Ishikawa (cell line): ENCODE data around the gene PAPOLB.

Experiments
- CEBPB ChIP-seq: IDR thresholded peaks from 2 replicates; pipeline ENCODE4 v1.6.1; 2012
- CREB1 ChIP-seq: IDR thresholded peaks from 2 replicates; pipeline ENCODE4 v1.6.1; 2012; ENCODE audit warnings: low read depth
- EGR1 ChIP-seq: IDR thresholded peaks from 2 replicates; pipeline ENCODE4 v1.6.1; 2012
- EP300 ChIP-seq: IDR thresholded peaks from 2 replicates; pipeline ENCODE4 v1.6.1; 2012; ENCODE audit warnings: borderline replicate concordance
- FOXM1 ChIP-seq: IDR thresholded peaks from 2 replicates; pipeline ENCODE4 v1.6.1; 2012; ENCODE audit warnings: low read depth, borderline replicate concordance
- NFIC ChIP-seq: IDR thresholded peaks from 2 replicates; pipeline ENCODE4 v1.6.1; 2012
- RAD21 ChIP-seq: IDR thresholded peaks from 2 replicates; pipeline ENCODE4 v1.6.1; 2012; ENCODE audit warnings: low read depth
- REST ChIP-seq: IDR thresholded peaks from 2 replicates; pipeline ENCODE4 v1.6.1; 2012; ENCODE audit warnings: low read depth, mild to moderate bottlenecking
- TAF1 ChIP-seq: IDR thresholded peaks from 2 replicates; pipeline ENCODE4 v1.6.1; 2012; ENCODE audit warnings: low read depth, mild to moderate bottlenecking
- TCF12 ChIP-seq: IDR thresholded peaks from 2 replicates; pipeline ENCODE4 v1.6.1; 2012; ENCODE audit warnings: low read depth
- TEAD4 ChIP-seq: IDR thresholded peaks from 2 replicates; pipeline ENCODE4 v1.6.1; 2012
- YY1 ChIP-seq: IDR thresholded peaks from 2 replicates; pipeline ENCODE4 v1.6.1; 2012; ENCODE audit warnings: low read depth
- ZBTB7A ChIP-seq: IDR thresholded peaks from 2 replicates; pipeline ENCODE4 v1.6.1; 2012; ENCODE audit warnings: low read depth
- TF ChIP-seq, protein P1 (sequence below): IDR thresholded peaks from 2 replicates; pipeline ENCODE4 v1.6.1; 2012
- TF ChIP-seq, protein P2 (sequence below): IDR thresholded peaks from 2 replicates; pipeline ENCODE4 v1.6.1; 2012

Gene PAPOLB

DNA sequence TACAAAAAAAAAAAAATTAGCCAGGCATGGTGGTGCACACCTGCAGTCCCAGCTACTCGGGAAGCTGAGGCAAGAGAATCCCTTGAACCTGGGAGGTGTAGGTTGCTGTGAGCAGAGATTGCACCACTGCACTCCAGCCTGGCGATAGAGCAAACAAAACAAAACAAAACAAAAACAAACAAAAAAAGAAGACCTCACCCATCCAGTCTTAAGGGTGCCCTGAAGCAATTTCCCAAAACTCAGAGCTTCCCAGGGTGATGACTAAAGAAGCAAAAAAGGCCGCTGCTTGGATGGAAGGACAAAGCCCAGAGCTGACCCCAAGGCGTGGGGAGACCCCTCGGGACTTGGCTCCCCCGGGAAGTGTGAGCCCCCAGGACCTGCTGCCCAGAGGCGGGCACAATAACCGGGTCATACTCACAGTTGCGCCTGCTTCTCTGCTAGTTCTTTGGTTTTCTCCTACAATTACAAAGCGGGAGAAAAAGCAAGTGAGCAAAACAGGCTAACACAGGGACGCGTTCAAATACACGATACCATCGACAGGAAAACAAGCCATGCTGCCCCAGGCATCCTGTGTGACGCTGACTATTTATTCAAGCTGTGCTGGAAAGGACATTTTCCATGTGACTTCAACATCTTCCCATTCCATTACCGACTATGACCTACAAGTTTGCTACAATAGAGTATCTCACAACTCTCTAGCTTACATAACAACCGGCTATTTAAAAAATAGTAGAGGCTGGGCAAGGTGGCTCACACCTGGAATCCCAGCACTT lies 29.9 kb downstream of the PAPOLB start:
- TF ChIP-seq CREB1 (no peak), EP300 (no peak), REST (no peak), RAD21 (no peak), ZBTB7A (no peak)

DNA sequence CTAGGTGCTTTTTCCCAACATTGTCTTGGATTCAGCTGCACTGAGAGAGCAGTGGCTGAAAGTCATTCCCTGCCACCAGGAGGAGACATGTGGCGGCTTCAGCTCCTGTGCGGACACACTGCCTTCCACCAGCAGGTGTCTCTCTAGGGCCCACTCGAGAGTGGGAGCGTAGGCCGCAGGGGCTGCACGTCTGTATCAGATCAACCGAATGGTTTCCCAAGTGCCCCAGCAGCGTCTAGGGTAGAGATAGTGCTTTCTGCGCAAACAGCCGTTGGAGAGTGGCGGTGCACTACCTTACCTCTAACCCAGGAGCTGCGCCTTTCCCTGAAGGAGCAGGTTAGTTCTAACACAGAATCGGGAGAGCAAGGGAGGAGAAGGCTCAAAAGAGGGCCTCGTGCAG lies 31.7 kb downstream of the PAPOLB start:
- TF ChIP-seq RAD21: peak; percentile 55
- TF ChIP-seq, protein P1, sequence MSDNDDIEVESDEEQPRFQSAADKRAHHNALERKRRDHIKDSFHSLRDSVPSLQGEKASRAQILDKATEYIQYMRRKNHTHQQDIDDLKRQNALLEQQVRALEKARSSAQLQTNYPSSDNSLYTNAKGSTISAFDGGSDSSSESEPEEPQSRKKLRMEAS: no peak

DNA sequence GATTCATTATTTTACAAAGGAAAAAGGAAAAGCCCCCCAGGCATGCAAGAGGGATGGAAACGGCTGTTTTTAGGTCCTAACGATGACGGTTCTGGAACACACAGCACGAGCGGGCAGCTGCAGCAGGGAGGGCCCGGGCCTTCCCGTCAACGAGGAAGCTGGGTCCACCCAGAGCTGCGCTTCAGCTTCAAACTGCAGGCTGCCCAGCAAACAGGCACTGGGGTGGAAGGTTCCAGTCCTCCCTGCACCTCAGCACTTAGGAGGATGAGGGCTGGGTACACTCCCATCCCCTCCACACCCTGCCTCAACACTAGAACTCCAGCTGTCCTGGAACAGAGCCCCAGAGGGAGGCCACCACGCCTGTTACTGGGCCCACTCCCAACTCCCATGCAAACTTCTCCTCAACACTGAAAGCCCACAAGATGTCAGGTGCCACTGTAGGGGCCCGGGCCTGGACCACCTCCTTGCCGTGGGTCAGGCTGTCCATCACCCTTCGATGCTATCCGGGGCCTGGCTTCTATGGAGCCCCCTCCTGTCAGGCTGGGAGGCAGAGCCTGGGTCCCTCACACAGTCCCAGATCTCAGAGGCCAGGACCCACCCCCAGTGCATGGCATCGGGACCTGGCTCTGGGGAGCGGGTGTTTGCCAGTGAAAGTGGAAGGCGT lies 33.0 kb downstream of the PAPOLB start:
- TF ChIP-seq NFIC (no peak), EGR1 (no peak), REST (no peak), YY1 (no peak), ZBTB7A (no peak), TCF12 (no peak), RAD21 (no peak), CREB1 (no peak), EP300 (no peak), FOXM1 (no peak)
- TF ChIP-seq, protein P2, sequence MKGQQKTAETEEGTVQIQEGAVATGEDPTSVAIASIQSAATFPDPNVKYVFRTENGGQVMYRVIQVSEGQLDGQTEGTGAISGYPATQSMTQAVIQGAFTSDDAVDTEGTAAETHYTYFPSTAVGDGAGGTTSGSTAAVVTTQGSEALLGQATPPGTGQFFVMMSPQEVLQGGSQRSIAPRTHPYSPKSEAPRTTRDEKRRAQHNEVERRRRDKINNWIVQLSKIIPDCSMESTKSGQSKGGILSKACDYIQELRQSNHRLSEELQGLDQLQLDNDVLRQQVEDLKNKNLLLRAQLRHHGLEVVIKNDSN: no peak

DNA sequence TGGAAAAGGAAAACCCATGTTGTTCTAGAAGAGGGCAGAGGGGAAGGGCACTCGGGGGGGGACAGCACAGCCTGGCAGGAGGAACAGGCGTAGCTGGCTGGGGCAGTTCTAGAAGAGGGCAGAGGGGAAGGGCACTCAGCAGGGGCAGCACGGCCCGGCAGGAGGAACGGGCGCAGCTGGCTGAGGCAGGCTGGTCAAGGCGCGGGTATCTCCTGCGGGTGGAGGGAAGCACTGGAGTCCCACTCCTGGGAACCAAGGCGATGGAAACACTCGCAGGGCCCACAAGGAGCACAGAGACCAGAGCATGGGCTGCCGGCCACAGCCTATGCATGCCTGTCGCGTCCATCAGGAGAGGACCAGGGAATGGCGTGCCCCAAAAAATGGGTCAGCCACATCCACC lies 36.7 kb downstream of the PAPOLB start:
- TF ChIP-seq NFIC (no peak), REST (no peak), TCF12 (no peak), RAD21 (no peak), EGR1 (no peak), YY1 (no peak), FOXM1 (no peak), CREB1 (no peak), TAF1 (no peak), CEBPB (no peak), ZBTB7A (no peak), TEAD4 (no peak), EP300 (no peak)
- TF ChIP-seq, protein P2: no peak
- TF ChIP-seq, protein P1: no peak
